ENCODE measurements around the gene L3MBTL4. TPM values are rescaled to one million over a fixed set of nuclear protein-coding genes. Genes with fewer than 3 reads are reported as not detected.

Gene L3MBTL4
- total and polyA plus RNA-seq, 9 of the 15 experiments (the other 6 are each of a cell fraction or from before 2014, with no cell fraction given), result not detected

DNA sequence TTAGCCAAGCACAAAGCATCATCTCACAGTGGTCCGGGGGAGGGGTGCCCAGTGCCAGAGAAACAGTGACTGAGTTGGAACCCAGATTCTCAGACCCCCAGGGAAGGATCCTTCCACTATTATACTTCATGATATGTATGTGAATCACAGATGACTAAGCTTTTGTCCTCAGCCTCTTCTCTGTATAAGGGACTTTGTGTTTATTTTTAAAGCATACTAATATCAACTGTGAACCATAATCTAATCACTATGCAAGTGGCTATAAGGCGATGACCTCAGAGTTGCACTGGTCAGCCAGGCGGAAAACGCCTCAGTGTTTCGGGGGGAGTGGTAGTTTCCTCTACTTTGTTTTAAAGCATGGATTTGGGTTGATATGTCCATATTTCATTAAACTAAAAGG lies 359.0 kb downstream of the L3MBTL4 start:
- Histone ChIP-seq H2AFZ (ENCODE audit: low read depth, low read length) (no peak overlapping the region), H3K4me2 (ENCODE audit: insufficient read depth, low read length) (no peak overlapping the region), H3K9ac (ENCODE audit: insufficient read depth in 1 of 2, low read depth in 2 of 2, low read length in 2 of 2) (no peak overlapping the region), H3K9me3 (replicated peaks; ENCODE audit: control insufficient read depth, insufficient read depth, low read depth, low read length) (no peaks in the 10 kb centered on the region), H3K27me3 (ENCODE audit: control insufficient read depth in 2 of 2, insufficient read depth in 2 of 2, low read length in 2 of 2) (no peaks in the 10 kb centered on the region), H3K36me3 (ENCODE audit: control insufficient read depth, insufficient read depth, low read length) (no peaks in the 10 kb centered on the region), H3K9me1 (ENCODE audit: control insufficient read depth, insufficient read depth, low read length) (no peaks in the 10 kb centered on the region), H3K4me1 (replicated peaks in 1 of 2; ENCODE audit: control insufficient read depth in 2 of 2, insufficient read depth in 2 of 2, low read length in 2 of 2) (no peaks in the 10 kb centered on the region), H3K4me3 (no peak overlapping the region), H4K20me1 (replicated peaks; ENCODE audit: control insufficient read depth, insufficient read depth, low read length) (no peaks in the 10 kb centered on the region), H3K79me2 (ENCODE audit: control insufficient read depth, insufficient read depth, low read length) (no peaks in the 10 kb centered on the region), H3K27ac (ENCODE audit: extremely low read depth, low read depth, low read length) (no peak overlapping the region)
- intact Hi-C loops (cut with micrococcal nuclease) (no loop called here), in situ Hi-C loops (cut with MboI) (no loop called here)
- BruUV-seq (replicated peaks), result no TSS peak
- no peak for ATAC-seq
- ChIA-PET POLR2A (no interaction called here), CTCF (ENCODE audit: low intra/inter-chr PET ratio) (no interaction called here)
- no peak for FAIRE-seq
- DNase-seq (ENCODE audit: extremely low read depth in 1 of 4, low spot score in 3 of 4), result no peak
- 0% methylated on average over 5 of the region's 5 CpGs for WGBS (ENCODE audit: insufficient coverage, low coverage, missing lambda C conversion rate)
- TF ChIP-seq BDP1 (IDR thresholded peaks at IDR 0.05; ENCODE audit: insufficient read depth, insufficient read length), result no peak

DNA sequence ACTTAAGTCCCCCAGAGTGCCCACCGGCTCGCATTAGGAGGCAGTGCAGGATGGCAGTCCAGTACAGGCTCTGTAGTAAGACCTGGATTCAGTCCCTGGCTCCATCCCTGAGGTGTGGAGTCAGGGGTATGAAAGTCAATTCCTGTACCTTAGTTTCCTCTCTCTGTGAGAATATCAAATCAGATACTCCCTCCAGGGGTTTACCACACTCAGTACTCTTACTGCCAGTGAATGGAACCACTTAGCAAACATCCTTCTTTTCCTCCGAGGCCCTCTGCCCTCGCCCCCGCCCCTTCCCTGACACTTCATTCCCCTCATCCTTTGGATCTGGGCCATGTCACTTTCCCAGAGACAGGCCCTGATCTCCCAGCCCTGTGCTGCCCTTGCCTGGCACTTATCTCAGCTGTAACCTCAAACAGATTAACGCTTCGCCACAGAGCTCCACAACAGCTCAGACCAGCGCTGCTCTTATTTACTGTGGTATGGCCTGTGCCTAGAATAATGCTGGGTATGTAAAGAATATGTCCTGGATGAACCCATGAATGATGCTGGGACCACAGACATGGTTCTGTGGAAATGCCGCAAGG lies 360.4 kb downstream of the L3MBTL4 start:
- no peak overlapping the region for H3K4me2 ChIP-seq (ENCODE audit: insufficient read depth, low read length)
- in situ Hi-C loops (cut with MboI), result no loop called here
- DNase-seq (ENCODE audit: extremely low read depth in 1 of 4, low spot score in 3 of 4) (no peak), ATAC-seq (no peak), FAIRE-seq (no peak)
- H4K20me1 ChIP-seq (replicated peaks; ENCODE audit: control insufficient read depth, insufficient read depth, low read length), result no peaks in the 10 kb centered on the region
- no peaks in the 10 kb centered on the region for H3K9me3 ChIP-seq (replicated peaks; ENCODE audit: control insufficient read depth, insufficient read depth, low read depth, low read length)
- 2% methylated on average over 9 of the region's 9 CpGs for WGBS (ENCODE audit: insufficient coverage, low coverage, missing lambda C conversion rate)
- ChIA-PET POLR2A (no interaction called here), CTCF (ENCODE audit: low intra/inter-chr PET ratio) (no interaction called here)
- no peaks in the 10 kb centered on the region for H3K4me1 ChIP-seq (replicated peaks in 1 of 2; ENCODE audit: control insufficient read depth in 2 of 2, insufficient read depth in 2 of 2, low read length in 2 of 2)
- H3K9ac ChIP-seq (ENCODE audit: insufficient read depth in 1 of 2, low read depth in 2 of 2, low read length in 2 of 2), result no peak overlapping the region
- no peak overlapping the region for H2AFZ ChIP-seq (ENCODE audit: low read depth, low read length)
- H3K79me2 ChIP-seq (ENCODE audit: control insufficient read depth, insufficient read depth, low read length), result no peaks in the 10 kb centered on the region
- no TSS peak for BruUV-seq (replicated peaks)
- intact Hi-C loops (cut with micrococcal nuclease), result no loop called here
- H3K27me3 ChIP-seq (ENCODE audit: control insufficient read depth in 2 of 2, insufficient read depth in 2 of 2, low read length in 2 of 2), result no peaks in the 10 kb centered on the region
- H3K9me1 ChIP-seq (ENCODE audit: control insufficient read depth, insufficient read depth, low read length), result no peaks in the 10 kb centered on the region
- H3K27ac ChIP-seq (ENCODE audit: extremely low read depth, low read depth, low read length), result no peak overlapping the region
- no peak overlapping the region for H3K4me3 ChIP-seq
- no peaks in the 10 kb centered on the region for H3K36me3 ChIP-seq (ENCODE audit: control insufficient read depth, insufficient read depth, low read length)
- TF ChIP-seq, protein P1, sequence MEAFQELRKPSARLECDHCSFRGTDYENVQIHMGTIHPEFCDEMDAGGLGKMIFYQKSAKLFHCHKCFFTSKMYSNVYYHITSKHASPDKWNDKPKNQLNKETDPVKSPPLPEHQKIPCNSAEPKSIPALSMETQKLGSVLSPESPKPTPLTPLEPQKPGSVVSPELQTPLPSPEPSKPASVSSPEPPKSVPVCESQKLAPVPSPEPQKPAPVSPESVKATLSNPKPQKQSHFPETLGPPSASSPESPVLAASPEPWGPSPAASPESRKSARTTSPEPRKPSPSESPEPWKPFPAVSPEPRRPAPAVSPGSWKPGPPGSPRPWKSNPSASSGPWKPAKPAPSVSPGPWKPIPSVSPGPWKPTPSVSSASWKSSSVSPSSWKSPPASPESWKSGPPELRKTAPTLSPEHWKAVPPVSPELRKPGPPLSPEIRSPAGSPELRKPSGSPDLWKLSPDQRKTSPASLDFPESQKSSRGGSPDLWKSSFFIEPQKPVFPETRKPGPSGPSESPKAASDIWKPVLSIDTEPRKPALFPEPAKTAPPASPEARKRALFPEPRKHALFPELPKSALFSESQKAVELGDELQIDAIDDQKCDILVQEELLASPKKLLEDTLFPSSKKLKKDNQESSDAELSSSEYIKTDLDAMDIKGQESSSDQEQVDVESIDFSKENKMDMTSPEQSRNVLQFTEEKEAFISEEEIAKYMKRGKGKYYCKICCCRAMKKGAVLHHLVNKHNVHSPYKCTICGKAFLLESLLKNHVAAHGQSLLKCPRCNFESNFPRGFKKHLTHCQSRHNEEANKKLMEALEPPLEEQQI (IDR thresholded peaks at IDR 0.05), result no peak
- TF ChIP-seq, protein P2, sequence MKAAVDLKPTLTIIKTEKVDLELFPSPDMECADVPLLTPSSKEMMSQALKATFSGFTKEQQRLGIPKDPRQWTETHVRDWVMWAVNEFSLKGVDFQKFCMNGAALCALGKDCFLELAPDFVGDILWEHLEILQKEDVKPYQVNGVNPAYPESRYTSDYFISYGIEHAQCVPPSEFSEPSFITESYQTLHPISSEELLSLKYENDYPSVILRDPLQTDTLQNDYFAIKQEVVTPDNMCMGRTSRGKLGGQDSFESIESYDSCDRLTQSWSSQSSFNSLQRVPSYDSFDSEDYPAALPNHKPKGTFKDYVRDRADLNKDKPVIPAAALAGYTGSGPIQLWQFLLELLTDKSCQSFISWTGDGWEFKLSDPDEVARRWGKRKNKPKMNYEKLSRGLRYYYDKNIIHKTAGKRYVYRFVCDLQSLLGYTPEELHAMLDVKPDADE (conservative IDR thresholded peaks at IDR 0.05; ENCODE audit: control insufficient read depth, low read depth, low read length), result no peak
- TF ChIP-seq ZNF23 (CRISPR knock-in tag; IDR thresholded peaks at IDR 0.05), result no peak
- TF ChIP-seq DMBX1 (CRISPR knock-in tag; IDR thresholded peaks at IDR 0.05; ENCODE audit: borderline replicate concordance), result no peak
- TF ChIP-seq, protein P3, sequence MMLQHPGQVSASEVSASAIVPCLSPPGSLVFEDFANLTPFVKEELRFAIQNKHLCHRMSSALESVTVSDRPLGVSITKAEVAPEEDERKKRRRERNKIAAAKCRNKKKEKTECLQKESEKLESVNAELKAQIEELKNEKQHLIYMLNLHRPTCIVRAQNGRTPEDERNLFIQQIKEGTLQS (IDR thresholded peaks at IDR 0.05), result no peak
- TF ChIP-seq, protein P3 (CRISPR knock-in tag; conservative IDR thresholded peaks at IDR 0.05), result no peak
- TF ChIP-seq, protein P4, sequence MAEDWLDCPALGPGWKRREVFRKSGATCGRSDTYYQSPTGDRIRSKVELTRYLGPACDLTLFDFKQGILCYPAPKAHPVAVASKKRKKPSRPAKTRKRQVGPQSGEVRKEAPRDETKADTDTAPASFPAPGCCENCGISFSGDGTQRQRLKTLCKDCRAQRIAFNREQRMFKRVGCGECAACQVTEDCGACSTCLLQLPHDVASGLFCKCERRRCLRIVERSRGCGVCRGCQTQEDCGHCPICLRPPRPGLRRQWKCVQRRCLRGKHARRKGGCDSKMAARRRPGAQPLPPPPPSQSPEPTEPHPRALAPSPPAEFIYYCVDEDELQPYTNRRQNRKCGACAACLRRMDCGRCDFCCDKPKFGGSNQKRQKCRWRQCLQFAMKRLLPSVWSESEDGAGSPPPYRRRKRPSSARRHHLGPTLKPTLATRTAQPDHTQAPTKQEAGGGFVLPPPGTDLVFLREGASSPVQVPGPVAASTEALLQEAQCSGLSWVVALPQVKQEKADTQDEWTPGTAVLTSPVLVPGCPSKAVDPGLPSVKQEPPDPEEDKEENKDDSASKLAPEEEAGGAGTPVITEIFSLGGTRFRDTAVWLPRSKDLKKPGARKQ (CRISPR knock-in tag; IDR thresholded peaks at IDR 0.05), result no peak
- TF ChIP-seq SMAD4 (CRISPR knock-in tag; conservative IDR thresholded peaks at IDR 0.05), result no peak

Measured in K562 (cell line).